ENCODE measurements around the gene GINS2. TPM values are rescaled to one million over a fixed set of nuclear protein-coding genes. Genes with fewer than 3 reads are reported as not detected.

The GINS2 gene
- total RNA-seq, 1 experiment from 2014 or later, result 71.9 TPM

DNA sequence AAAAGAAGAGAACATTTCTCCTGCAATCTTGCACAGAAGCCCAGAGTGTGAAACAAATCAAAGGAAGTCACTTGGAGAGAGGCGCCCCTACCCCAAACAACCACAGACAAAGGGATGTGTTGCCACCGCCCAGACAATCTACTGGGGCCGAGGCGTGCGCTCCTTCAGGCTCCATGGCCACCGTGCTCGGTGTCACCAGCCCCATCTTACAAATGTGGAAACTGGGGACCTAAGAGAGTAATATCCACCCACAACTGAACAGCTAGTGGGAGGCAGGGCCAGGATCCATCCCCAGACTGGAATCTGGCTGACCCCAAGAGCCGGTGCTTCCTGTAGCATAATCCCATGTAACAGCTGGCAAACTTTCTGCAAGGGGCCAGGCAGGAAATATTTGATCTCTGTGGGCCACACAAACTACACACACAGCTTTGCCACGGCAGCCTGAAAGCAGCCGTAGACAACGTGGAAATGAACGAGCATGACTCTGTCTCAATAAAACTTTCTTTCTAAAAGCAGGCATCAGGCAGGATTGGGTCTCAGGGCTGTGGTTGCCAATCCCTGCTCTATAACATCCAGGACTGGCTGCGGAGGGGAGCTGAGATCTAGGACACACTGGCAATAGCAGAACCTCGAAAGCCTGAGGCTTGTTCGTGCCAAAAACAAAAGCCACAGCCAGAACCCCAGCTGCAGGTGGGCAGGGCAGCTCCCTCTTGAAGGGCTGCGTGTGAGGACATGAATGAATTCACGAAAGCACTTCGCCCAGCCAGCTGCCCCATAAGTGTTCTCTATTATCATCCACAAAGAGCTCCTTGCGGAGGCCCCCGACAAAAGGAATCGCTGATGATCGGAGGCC is 26.6 kb upstream of the GINS2 start:
- H3K4me1 ChIP-seq (ENCODE audit: insufficient read depth, low read length, poor library complexity, severe bottlenecking), result peaks cover 23% of the 10 kb centered on the region
- H3K36me3 ChIP-seq (ENCODE audit: insufficient read depth, low read length, poor library complexity, severe bottlenecking), result no peaks in the 10 kb centered on the region
- peak overlapping the region; percentile 25 for H3K27ac ChIP-seq (ENCODE audit: low read depth, low read length, poor library complexity, severe bottlenecking)
- intact Hi-C loops (cut with micrococcal nuclease; ENCODE audit: unreplicated experiment), result loop anchor here (5.0 to 10.0 kb wide), 3 partner anchors 323 to 601 kb away; partner anchors contain the start of gene CIBAR2
- POLR2A ChIA-PET (ENCODE audit: low non-redundant PET), result no interaction called here
- CTCF ChIA-PET, result interaction anchor here (0.8 to 1.9 kb wide), 2 partner anchors 100 to 413 kb away, joined by 4 to 14 read pairs; no protein-coding TSS in a partner anchor
- peaks cover 3% of the 10 kb centered on the region for H3K9me3 ChIP-seq (ENCODE audit: low read depth, low read length, poor library complexity, severe bottlenecking)
- H3K27me3 ChIP-seq (replicated peaks; ENCODE audit: insufficient read depth, low read depth, low read length, poor library complexity), result no peaks in the 10 kb centered on the region
- no peak for DNase-seq (ENCODE audit: low spot score)
- TF ChIP-seq, protein P1, sequence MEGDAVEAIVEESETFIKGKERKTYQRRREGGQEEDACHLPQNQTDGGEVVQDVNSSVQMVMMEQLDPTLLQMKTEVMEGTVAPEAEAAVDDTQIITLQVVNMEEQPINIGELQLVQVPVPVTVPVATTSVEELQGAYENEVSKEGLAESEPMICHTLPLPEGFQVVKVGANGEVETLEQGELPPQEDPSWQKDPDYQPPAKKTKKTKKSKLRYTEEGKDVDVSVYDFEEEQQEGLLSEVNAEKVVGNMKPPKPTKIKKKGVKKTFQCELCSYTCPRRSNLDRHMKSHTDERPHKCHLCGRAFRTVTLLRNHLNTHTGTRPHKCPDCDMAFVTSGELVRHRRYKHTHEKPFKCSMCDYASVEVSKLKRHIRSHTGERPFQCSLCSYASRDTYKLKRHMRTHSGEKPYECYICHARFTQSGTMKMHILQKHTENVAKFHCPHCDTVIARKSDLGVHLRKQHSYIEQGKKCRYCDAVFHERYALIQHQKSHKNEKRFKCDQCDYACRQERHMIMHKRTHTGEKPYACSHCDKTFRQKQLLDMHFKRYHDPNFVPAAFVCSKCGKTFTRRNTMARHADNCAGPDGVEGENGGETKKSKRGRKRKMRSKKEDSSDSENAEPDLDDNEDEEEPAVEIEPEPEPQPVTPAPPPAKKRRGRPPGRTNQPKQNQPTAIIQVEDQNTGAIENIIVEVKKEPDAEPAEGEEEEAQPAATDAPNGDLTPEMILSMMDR (conservative IDR thresholded peaks at IDR 0.05; ENCODE audit: low read depth, low read length), result no peak
- no peak for TF ChIP-seq EZH2 (IDR thresholded peaks at IDR 0.05; ENCODE audit: borderline replicate concordance, low read depth, low read length, poor library complexity, severe bottlenecking)
- no TSS peak for BruUV-seq (replicated peaks)
- no peak overlapping the region for H3K4me3 ChIP-seq (ENCODE audit: low read depth, low read length, poor library complexity, severe bottlenecking)

DNA sequence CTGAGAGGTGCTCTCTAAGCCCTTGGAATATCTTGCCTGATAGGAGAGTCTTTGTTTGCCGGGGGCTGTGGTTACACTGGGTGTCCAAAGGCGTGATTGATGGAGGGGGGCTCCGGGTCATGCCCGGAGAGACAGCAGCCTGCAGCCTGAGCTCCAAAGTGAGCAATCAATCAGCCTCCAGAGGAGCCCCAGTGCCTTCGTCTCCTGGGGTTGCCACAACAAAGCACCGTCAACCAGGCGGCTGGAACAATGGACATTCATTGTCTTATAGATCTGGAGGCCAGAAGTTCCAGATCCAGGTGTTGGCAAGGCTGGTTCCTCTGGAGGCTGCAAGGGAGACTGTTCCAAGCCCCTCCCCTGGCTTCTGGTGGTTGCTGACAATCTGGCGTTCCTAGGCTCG is 24.0 kb upstream of the GINS2 start:
- H3K4me3 ChIP-seq (ENCODE audit: low read depth, low read length, poor library complexity, severe bottlenecking), result no peak overlapping the region
- no peak overlapping the region for H3K27ac ChIP-seq (ENCODE audit: low read depth, low read length, poor library complexity, severe bottlenecking)
- H3K27me3 ChIP-seq (replicated peaks; ENCODE audit: insufficient read depth, low read depth, low read length, poor library complexity), result no peaks in the 10 kb centered on the region
- BruUV-seq (replicated peaks), result no TSS peak
- intact Hi-C loops (cut with micrococcal nuclease; ENCODE audit: unreplicated experiment), result loop anchor here (10.0 kb wide), 1 partner anchor 598 kb away; the partner anchor contains the start of gene CIBAR2
- no peak for DNase-seq (ENCODE audit: low spot score)
- TF ChIP-seq, protein P1 (conservative IDR thresholded peaks at IDR 0.05; ENCODE audit: low read depth, low read length), result no peak
- TF ChIP-seq EZH2 (IDR thresholded peaks at IDR 0.05; ENCODE audit: borderline replicate concordance, low read depth, low read length, poor library complexity, severe bottlenecking), result no peak
- no peaks in the 10 kb centered on the region for H3K36me3 ChIP-seq (ENCODE audit: insufficient read depth, low read length, poor library complexity, severe bottlenecking)
- H3K4me1 ChIP-seq (ENCODE audit: insufficient read depth, low read length, poor library complexity, severe bottlenecking), result peaks cover 23% of the 10 kb centered on the region
- peaks cover 3% of the 10 kb centered on the region for H3K9me3 ChIP-seq (ENCODE audit: low read depth, low read length, poor library complexity, severe bottlenecking)
- ChIA-PET CTCF (no interaction called here), POLR2A (ENCODE audit: low non-redundant PET) (no interaction called here)

DNA sequence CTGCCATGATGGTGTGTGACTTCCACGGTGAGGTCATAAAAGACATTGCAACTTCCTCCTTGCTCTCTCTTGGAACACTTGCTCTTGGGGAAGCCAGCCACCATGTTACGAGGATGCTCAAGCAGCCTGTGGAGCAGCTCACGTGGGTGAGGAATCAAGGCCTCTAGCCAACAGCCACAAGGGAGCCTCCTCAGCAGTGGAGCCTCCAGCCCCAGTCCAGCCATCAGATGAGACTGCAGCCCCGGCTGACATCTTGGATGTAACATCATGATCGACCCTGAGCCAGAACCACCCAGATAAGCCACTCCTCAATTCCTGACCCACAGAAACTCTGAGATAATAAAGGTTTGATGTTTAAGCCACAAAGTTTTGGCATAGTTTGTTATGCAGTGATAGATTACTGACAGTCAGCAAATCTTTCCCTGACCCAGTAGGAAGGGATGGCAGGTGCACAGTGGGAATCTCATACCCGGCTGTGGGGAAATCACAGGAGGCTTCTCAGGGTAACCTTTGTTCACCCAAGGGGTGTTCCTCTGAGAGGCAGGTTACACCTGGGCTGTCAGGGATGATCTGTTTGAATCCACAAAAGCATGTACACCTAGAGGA is 23.3 kb upstream of the GINS2 start:
- intact Hi-C loops (cut with micrococcal nuclease; ENCODE audit: unreplicated experiment), result loop anchor here (10.0 kb wide), 1 partner anchor 597 kb away; the partner anchor contains the start of gene CIBAR2
- CTCF ChIA-PET, result interaction anchor here (0.6 kb wide), 1 partner anchor 18 kb away, joined by 4 read pairs; no protein-coding TSS in a partner anchor

More for the DNA sequence above, 23.3 kb upstream of the GINS2 start:
- BruUV-seq (replicated peaks), result no TSS peak
- POLR2A ChIA-PET (ENCODE audit: low non-redundant PET), result no interaction called here
- no peak overlapping the region for H3K4me3 ChIP-seq (ENCODE audit: low read depth, low read length, poor library complexity, severe bottlenecking)
- peaks cover 3% of the 10 kb centered on the region for H3K9me3 ChIP-seq (ENCODE audit: low read depth, low read length, poor library complexity, severe bottlenecking)
- H3K27ac ChIP-seq (ENCODE audit: low read depth, low read length, poor library complexity, severe bottlenecking), result no peak overlapping the region
- H3K36me3 ChIP-seq (ENCODE audit: insufficient read depth, low read length, poor library complexity, severe bottlenecking), result no peaks in the 10 kb centered on the region
- no peaks in the 10 kb centered on the region for H3K27me3 ChIP-seq (replicated peaks; ENCODE audit: insufficient read depth, low read depth, low read length, poor library complexity)
- peaks cover 21% of the 10 kb centered on the region for H3K4me1 ChIP-seq (ENCODE audit: insufficient read depth, low read length, poor library complexity, severe bottlenecking)
- DNase-seq (ENCODE audit: low spot score), result no peak
- TF ChIP-seq, protein P1 (conservative IDR thresholded peaks at IDR 0.05; ENCODE audit: low read depth, low read length), result no peak
- no peak for TF ChIP-seq EZH2 (IDR thresholded peaks at IDR 0.05; ENCODE audit: borderline replicate concordance, low read depth, low read length, poor library complexity, severe bottlenecking)

All from A673 (cell line).